ENCODE results near the gene TGM2. TPM values are rescaled to one million over a fixed set of nuclear protein-coding genes. Genes with fewer than 3 reads are reported as not detected.

Gene TGM2
- total RNA-seq, 1 donor from 2014 or later, result 362 TPM

GRCh38 chr20:38078084-38078483 lies 87.0 kb downstream of the TGM2 start:
- intact Hi-C loops (cut with DNase I), result loop anchor here (10.0 kb wide), 1 partner anchor 87 kb away; the partner anchor contains the start of gene TGM2
- no peaks in the 10 kb centered on the region for H3K27me3 ChIP-seq (ENCODE audit: low read depth)
- peaks cover 47% of the 10 kb centered on the region for H3K4me1 ChIP-seq
- H3K4me3 ChIP-seq, result no peak overlapping the region
- ATAC-seq (no peak), DNase-seq (no peak)
- H3K27ac ChIP-seq, result no peak overlapping the region
- H3K36me3 ChIP-seq, result peaks cover 30% of the 10 kb centered on the region
- H3K9me3 ChIP-seq, result no peaks in the 10 kb centered on the region
- TF ChIP-seq CTCF (IDR thresholded peaks at IDR 0.05), result no peak

Other genes with a start within 250 kb of the TGM2 start
- 16.7 TPM for gene TTI1, start 131.8 kb downstream of the TGM2 start, total RNA-seq
- 25.6 TPM for gene RPRD1B, start 131.5 kb downstream of the TGM2 start, total RNA-seq
- 1.3 TPM for gene KIAA1755, start 95.5 kb upstream of the TGM2 start, total RNA-seq
- gene BPI, start 138.9 kb upstream of the TGM2 start, total RNA-seq, result 0.44 TPM
- gene LBP, start 181.2 kb upstream of the TGM2 start, total RNA-seq, result not detected

Data from lower lobe of right lung (tissue), 2 donors.